ENCODE results near the gene SIVA1.

Gene SIVA1

DNA sequence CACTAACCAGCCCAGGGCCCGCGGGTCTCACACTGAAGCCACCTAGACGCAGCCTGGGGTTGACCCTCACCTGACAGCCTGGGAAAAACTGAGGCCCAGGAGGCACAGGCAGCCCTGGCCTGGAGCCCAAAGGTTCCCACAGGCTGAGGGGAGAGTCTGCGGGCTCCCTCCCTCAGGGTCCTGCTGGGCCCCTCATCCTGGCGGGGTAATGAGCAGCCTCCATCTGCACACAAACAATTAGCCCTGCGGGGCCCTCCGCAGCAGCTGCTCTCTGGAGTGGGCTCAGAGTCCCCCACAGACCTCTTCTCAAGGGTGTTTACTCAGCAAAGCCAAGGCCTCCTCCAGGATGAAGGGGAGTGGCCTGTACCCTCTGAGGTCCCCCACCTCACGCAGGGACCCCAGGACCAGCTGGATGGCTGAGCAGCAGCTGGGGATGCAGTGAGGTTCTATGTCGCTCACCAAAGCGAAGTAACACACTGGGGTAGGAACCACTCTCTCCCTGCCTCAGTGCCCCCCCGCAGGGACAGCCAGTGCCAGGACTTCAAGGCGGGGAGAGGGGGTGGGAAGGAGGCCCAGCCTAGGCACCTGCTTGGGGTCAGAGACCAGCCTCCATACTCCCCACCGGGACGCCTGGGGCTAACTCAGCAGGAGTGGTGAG lies 35.3 kb downstream of the SIVA1 start:
- Histone ChIP-seq H3K9me3 (replicated peaks; ENCODE audit: insufficient read depth, low read length) (no peaks in the 10 kb centered on the region), H3K4me3 (ENCODE audit: low read length) (no peak overlapping the region), H3F3A (ENCODE audit: insufficient read depth, low read length) (no peaks in the 10 kb centered on the region), H3K9me2 (replicated peaks; ENCODE audit: insufficient read depth, low read length) (no peaks in the 10 kb centered on the region), H3K9ac (ENCODE audit: low read length) (no peak overlapping the region), H3K27me3 (replicated peaks; ENCODE audit: insufficient read depth, low read length) (no peaks in the 10 kb centered on the region), H3K79me2 (ENCODE audit: low read length) (peaks cover 19% of the 10 kb centered on the region), H3K36me3 (replicated peaks; ENCODE audit: insufficient read depth, low read length) (no peaks in the 10 kb centered on the region), H3K4me1 (ENCODE audit: low read length) (no peaks in the 10 kb centered on the region), H2AFZ (ENCODE audit: low read length) (no peak overlapping the region), H4K20me1 (ENCODE audit: insufficient read depth, low read length) (no peaks in the 10 kb centered on the region), H3K27ac (ENCODE audit: low read length) (no peak overlapping the region), H3K4me2 (ENCODE audit: low read depth, low read length) (no peak overlapping the region)
- TF ChIP-seq, protein P1, sequence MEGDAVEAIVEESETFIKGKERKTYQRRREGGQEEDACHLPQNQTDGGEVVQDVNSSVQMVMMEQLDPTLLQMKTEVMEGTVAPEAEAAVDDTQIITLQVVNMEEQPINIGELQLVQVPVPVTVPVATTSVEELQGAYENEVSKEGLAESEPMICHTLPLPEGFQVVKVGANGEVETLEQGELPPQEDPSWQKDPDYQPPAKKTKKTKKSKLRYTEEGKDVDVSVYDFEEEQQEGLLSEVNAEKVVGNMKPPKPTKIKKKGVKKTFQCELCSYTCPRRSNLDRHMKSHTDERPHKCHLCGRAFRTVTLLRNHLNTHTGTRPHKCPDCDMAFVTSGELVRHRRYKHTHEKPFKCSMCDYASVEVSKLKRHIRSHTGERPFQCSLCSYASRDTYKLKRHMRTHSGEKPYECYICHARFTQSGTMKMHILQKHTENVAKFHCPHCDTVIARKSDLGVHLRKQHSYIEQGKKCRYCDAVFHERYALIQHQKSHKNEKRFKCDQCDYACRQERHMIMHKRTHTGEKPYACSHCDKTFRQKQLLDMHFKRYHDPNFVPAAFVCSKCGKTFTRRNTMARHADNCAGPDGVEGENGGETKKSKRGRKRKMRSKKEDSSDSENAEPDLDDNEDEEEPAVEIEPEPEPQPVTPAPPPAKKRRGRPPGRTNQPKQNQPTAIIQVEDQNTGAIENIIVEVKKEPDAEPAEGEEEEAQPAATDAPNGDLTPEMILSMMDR (IDR thresholded peaks at IDR 0.05; ENCODE audit: low read length): no peak
- TF ChIP-seq EZH2 (optimal IDR thresholded peaks at IDR 0.05; ENCODE audit: low read depth, low read length): no peak
- no peak for TF ChIP-seq EZH2phosphoT487 (IDR thresholded peaks at IDR 0.05; ENCODE audit: low read length)
- no peak for DNase-seq

GRCh38 chr14:104788873-104789663 lies 36.1 kb downstream of the SIVA1 start:
- Histone ChIP-seq H3F3A (ENCODE audit: insufficient read depth, low read length) (no peaks in the 10 kb centered on the region), H3K4me1 (ENCODE audit: low read length) (no peaks in the 10 kb centered on the region), H3K4me2 (ENCODE audit: low read depth, low read length) (no peak overlapping the region), H3K9me2 (replicated peaks; ENCODE audit: insufficient read depth, low read length) (no peaks in the 10 kb centered on the region), H3K36me3 (replicated peaks; ENCODE audit: insufficient read depth, low read length) (no peaks in the 10 kb centered on the region), H3K27ac (ENCODE audit: low read length) (no peak overlapping the region), H3K9me3 (replicated peaks; ENCODE audit: insufficient read depth, low read length) (no peaks in the 10 kb centered on the region), H3K9ac (ENCODE audit: low read length) (no peak overlapping the region), H4K20me1 (ENCODE audit: insufficient read depth, low read length) (no peaks in the 10 kb centered on the region), H3K4me3 (ENCODE audit: low read length) (no peak overlapping the region), H3K27me3 (replicated peaks; ENCODE audit: insufficient read depth, low read length) (no peaks in the 10 kb centered on the region), H2AFZ (ENCODE audit: low read length) (no peak overlapping the region), H3K79me2 (ENCODE audit: low read length) (peaks cover 26% of the 10 kb centered on the region)
- no peak for DNase-seq
- TF ChIP-seq EZH2phosphoT487 (IDR thresholded peaks at IDR 0.05; ENCODE audit: low read length): no peak
- TF ChIP-seq EZH2 (optimal IDR thresholded peaks at IDR 0.05; ENCODE audit: low read depth, low read length): no peak
- TF ChIP-seq, protein P1 (IDR thresholded peaks at IDR 0.05; ENCODE audit: low read length): no peak

DNA sequence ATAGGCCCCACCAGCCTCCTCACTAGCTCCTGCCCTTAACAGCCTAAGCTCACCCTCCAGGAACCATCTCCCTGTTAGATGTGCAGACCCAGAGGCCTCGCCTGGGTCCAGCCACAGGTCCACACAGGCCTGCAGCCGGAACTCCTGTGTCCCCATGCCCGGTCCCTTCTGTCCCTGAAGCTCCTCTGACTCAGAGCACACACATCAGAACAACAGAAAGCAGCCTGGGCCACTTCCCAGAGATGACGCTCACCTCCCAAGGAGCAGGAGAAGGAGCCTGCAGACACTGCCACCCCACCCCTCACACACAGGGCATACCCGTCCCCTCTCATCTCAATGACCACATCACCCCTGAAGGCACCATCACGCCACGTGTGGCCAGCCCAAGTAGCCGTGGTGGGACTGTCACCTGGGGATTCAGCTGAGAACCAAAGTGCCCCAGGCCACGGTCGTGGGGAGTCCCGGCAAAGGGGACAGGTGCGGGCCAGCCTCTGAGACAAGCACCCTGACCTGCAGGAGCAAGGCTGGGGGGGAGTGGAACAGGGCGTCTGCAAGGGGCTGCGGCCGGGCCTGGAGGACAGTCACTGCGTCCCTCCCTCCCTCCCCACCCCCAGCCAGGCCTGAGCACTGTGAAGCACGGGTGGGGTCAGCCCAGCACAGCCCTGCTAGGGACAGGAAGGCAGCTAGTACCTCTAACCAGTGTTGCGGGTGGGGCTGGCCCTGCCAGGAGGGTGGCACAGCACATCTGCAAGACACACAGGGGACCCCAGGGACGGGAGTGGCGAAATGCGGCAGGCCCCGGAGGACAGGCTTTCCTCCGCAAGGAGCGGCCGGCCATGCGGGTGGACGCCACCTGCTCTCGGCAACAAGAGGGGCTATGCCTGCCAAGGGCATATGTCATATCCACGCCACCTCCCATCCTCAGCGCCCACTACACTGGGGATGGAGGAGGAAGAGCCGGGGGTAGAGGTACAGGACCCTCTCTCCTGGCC lies 37.1 kb downstream of the SIVA1 start:
- no peak for DNase-seq
- Histone ChIP-seq H3F3A (ENCODE audit: insufficient read depth, low read length) (no peaks in the 10 kb centered on the region), H3K4me3 (ENCODE audit: low read length) (no peak overlapping the region), H3K9ac (ENCODE audit: low read length) (no peak overlapping the region), H3K36me3 (replicated peaks; ENCODE audit: insufficient read depth, low read length) (no peaks in the 10 kb centered on the region), H3K27me3 (replicated peaks; ENCODE audit: insufficient read depth, low read length) (no peaks in the 10 kb centered on the region), H3K79me2 (ENCODE audit: low read length) (peaks cover 35% of the 10 kb centered on the region), H2AFZ (ENCODE audit: low read length) (no peak overlapping the region), H3K27ac (ENCODE audit: low read length) (no peak overlapping the region), H3K9me3 (replicated peaks; ENCODE audit: insufficient read depth, low read length) (no peaks in the 10 kb centered on the region), H3K4me2 (ENCODE audit: low read depth, low read length) (no peak overlapping the region), H4K20me1 (ENCODE audit: insufficient read depth, low read length) (no peaks in the 10 kb centered on the region), H3K4me1 (ENCODE audit: low read length) (no peaks in the 10 kb centered on the region), H3K9me2 (replicated peaks; ENCODE audit: insufficient read depth, low read length) (no peaks in the 10 kb centered on the region)
- TF ChIP-seq, protein P1 (IDR thresholded peaks at IDR 0.05; ENCODE audit: low read length): no peak
- TF ChIP-seq EZH2 (optimal IDR thresholded peaks at IDR 0.05; ENCODE audit: low read depth, low read length) (no peak), EZH2phosphoT487 (IDR thresholded peaks at IDR 0.05; ENCODE audit: low read length) (no peak)
